GM12878 (cell line): ENCODE data around the gene UNC5CL. TPM values are rescaled to one million over a fixed set of nuclear protein-coding genes. Genes with fewer than 3 reads are reported as not detected.

Source experiments
- ATAC-seq: fragments of 200-7000 bp; cut with Tn5 transposase; 3 replicates; pipeline ENCODE4 v1.9.1; 2020; ENCODE audit warnings: mild to moderate bottlenecking, moderate library complexity
- BruUV-seq: library from RNA; stranded (reverse); fragments of 400-500 nt; replicated peaks from 2 replicates; lab custom pipeline; 2021; lab: Mats Ljungman, UMichigan
- CTCF ChIA-PET: fragments of 300-600 bp; sonication (Branson Sonifier 250); formaldehyde crosslinking; extraction: SDS; loops from one replicate; lab custom pipeline; 2021; ENCODE audit warnings: inconsistent platforms; lab: Yijun Ruan, JAX
- POLR2A ChIA-PET: fragments of 350-600 bp; formaldehyde crosslinking; extraction: SDS; loops from one replicate; lab custom pipeline; 2021; ENCODE audit warnings: inconsistent platforms; lab: Charles Lee
- RAD21 ChIA-PET: fragments of 300-600 bp; sonication (Branson Sonifier 250); formaldehyde crosslinking; loops from one replicate; lab custom pipeline; 2023; ENCODE audit warnings: antibody characterized with exemption; ENCODE audit not compliant: unreplicated experiment; lab: Charles Lee
- SMC1A ChIA-PET: fragments of 300-600 bp; sonication (Branson Sonifier 250); formaldehyde crosslinking; loops from one replicate; lab custom pipeline; 2023; ENCODE audit not compliant: unreplicated experiment, uncharacterized antibody; lab: Charles Lee
- DNase-seq: peaks from one replicate; pipeline ENCODE4 v3.0.0-alpha.2; 2011; ENCODE audit warnings: low read depth, low spot score
- FAIRE-seq: peaks from 3 replicates; lab custom pipeline; 2011; peaks lifted over from hg19 to GRCh38; lab: Jason Lieb, UNC
- H2AFZ ChIP-seq: 2 replicates; pipeline ENCODE4 v1.6.0; 2011; ENCODE audit warnings: low read depth, low read length, control low read depth; ENCODE audit not compliant: control insufficient read depth
- H3K27ac ChIP-seq: 2 replicates; pipeline ENCODE4 v1.5.1; 2011; ENCODE audit warnings: control low read depth; ENCODE audit not compliant: control insufficient read depth, insufficient read depth
- H3K27me3 ChIP-seq, 2 experiments: replicated peaks in 1 of 2; 2 replicates each; pipeline versions ENCODE4 v1.6.0 to v1.6.1; 2011; ENCODE audit warnings: low read length in 1 of 2; ENCODE audit not compliant: control insufficient read depth in 2 of 2, insufficient read depth in 2 of 2
- H3K36me3 ChIP-seq, 2 experiments: 2 replicates each; pipeline ENCODE4 v1.5.1; 2011; ENCODE audit warnings: low read length in 1 of 2; ENCODE audit not compliant: control insufficient read depth in 2 of 2, insufficient read depth in 2 of 2
- H3K4me1 ChIP-seq: 2 replicates; pipeline ENCODE4 v1.6.1; 2011; ENCODE audit warnings: mild to moderate bottlenecking, low read length, moderate library complexity, mixed read lengths; ENCODE audit not compliant: control insufficient read depth, insufficient read depth
- H3K4me2 ChIP-seq: 2 replicates; pipeline ENCODE4 v1.6.0; 2011; ENCODE audit warnings: control low read depth; ENCODE audit not compliant: control insufficient read depth, insufficient read depth
- H3K4me3 ChIP-seq: fragments of 200-600 bp; sonication (generic); 2 replicates; pipeline ENCODE4 v1.5.1; 2016
- H3K79me2 ChIP-seq: 2 replicates; pipeline ENCODE4 v1.6.0; 2011; ENCODE audit warnings: low read length; ENCODE audit not compliant: control insufficient read depth, insufficient read depth
- H3K9ac ChIP-seq: 2 replicates; pipeline ENCODE4 v1.8.0; 2011; ENCODE audit warnings: low read length, control low read depth, mixed read lengths; ENCODE audit not compliant: control insufficient read depth, insufficient read depth
- H3K9me3 ChIP-seq: replicated peaks from 3 replicates; pipeline ENCODE4 v1.5.1; 2011; ENCODE audit warnings: mild to moderate bottlenecking, low read length; ENCODE audit not compliant: control insufficient read depth, insufficient read depth
- H4K20me1 ChIP-seq: 2 replicates; pipeline ENCODE4 v1.6.0; 2011; ENCODE audit not compliant: control insufficient read depth, insufficient read depth
- ATF7 ChIP-seq: fragments of 450-650 bp; IDR thresholded peaks from 2 replicates; pipeline ENCODE4 v1.6.1; 2016; ENCODE audit warnings: low read depth, mild to moderate bottlenecking
- CBFB ChIP-seq: IDR thresholded peaks from 2 replicates; pipeline ENCODE4 v1.6.1; 2016; ENCODE audit warnings: antibody characterized with exemption, low read depth
- CTCF ChIP-seq, 3 experiments: IDR thresholded peaks in 2 of 3; conservative IDR thresholded peaks in 1 of 3; 2 replicates each; pipeline ENCODE4 v1.5.1; 2011; ENCODE audit warnings: low read depth in 3 of 3, low read length in 3 of 3, mild to moderate bottlenecking in 3 of 3, control low read depth in 2 of 3, moderate library complexity in 2 of 3, inconsistent platforms in 1 of 3, mixed read lengths in 1 of 3; ENCODE audit not compliant: control insufficient read depth in 2 of 3, insufficient read depth in 1 of 3; ENCODE audit errors: extremely low read depth in 1 of 3
- E2F4 ChIP-seq: IDR thresholded peaks from 2 replicates; pipeline ENCODE4 v1.6.1; 2012; ENCODE audit warnings: low read depth, low read length, improper control_type of control experiment
- IKZF1 ChIP-seq: fragments of 450-650 bp; conservative IDR thresholded peaks from 2 replicates; pipeline ENCODE4 v1.6.1; 2017; ENCODE audit warnings: antibody characterized with exemption, mild to moderate bottlenecking
- SMC3 ChIP-seq: IDR thresholded peaks from 2 replicates; pipeline ENCODE4 v1.6.1; 2011; ENCODE audit warnings: low read length, improper control_type of control experiment, borderline replicate concordance
- SREBF1 ChIP-seq: IDR thresholded peaks from 2 replicates; pipeline ENCODE4 v1.6.1; 2012; ENCODE audit warnings: mild to moderate bottlenecking, low read length
- STAT1 ChIP-seq: fragments of 450-650 bp; conservative IDR thresholded peaks from 2 replicates; pipeline ENCODE4 v1.6.1; 2014; ENCODE audit warnings: antibody characterized with exemption, mild to moderate bottlenecking
- TCF12 ChIP-seq: IDR thresholded peaks from 2 replicates; pipeline ENCODE4 v1.6.1; 2011; ENCODE audit warnings: low read depth, mild to moderate bottlenecking, low read length
- WGBS: methylation state at CpG from one replicate; pipeline ENCODE4 v1.1.6; 2016; ENCODE audit warnings: low lambda C conversion rate; ENCODE audit not compliant: insufficient replicate concordance, insufficient coverage; ENCODE audit errors: missing lambda C conversion rate; 5-methylcytosine and 5-hydroxymethylcytosine counted together
- in situ Hi-C: fragments of 300-500 bp; cut with MboI; formaldehyde crosslinking; loops from 9 replicates; pipeline ENCODE4 v1.14.3; 2018; ENCODE audit warnings: mixed read lengths
- intact Hi-C: fragments of 100-400 bp; cut with micrococcal nuclease; formaldehyde crosslinking; loops from one replicate; pipeline ENCODE4 v1.14.2; 2022; ENCODE audit not compliant: unreplicated experiment
- polyA plus RNA-seq, 11 experiments: library from polyadenylated mRNA; depleted of rRNA in 4 of 11; unstranded in 6 of 11; stranded (reverse) in 5 of 11; fragments of >200 nt; fragmentation: Nextera tagmentation in 4 of 11; fragmentation: Illumina TruSeq in 1 of 11; extraction: Ambion mirVana in 4 of 11; extraction: Trizol in 1 of 11; gene quantifications; 1 replicate in 1 of 11; 2 replicates in 10 of 11; pipeline versions ENCODE4 v1.2.1 to v1.2.3, GENCODE V29; 2011 to 2016; ENCODE audit warnings: inconsistent platforms in 2 of 11, missing spikeins in 2 of 11, low read depth in 1 of 11
- total RNA-seq, 4 experiments: library from RNA; depleted of rRNA in 3 of 4; stranded (reverse); fragments of >200 nt in 3 of 4; fragmentation: Illumina TruSeq in 1 of 4; extraction: Trizol in 1 of 4; gene quantifications; 2 replicates each; pipeline versions ENCODE4 v1.2.1 to v1.2.3, GENCODE V29; 2013 to 2021

UNC5CL gene
- total and polyA plus RNA-seq, 10 of the 15 experiments (the other 5 are each of a cell fraction or from before 2014, with no cell fraction given), result 0.11 to 1.2 (median 0.46) TPM; not detected in 1

DNA sequence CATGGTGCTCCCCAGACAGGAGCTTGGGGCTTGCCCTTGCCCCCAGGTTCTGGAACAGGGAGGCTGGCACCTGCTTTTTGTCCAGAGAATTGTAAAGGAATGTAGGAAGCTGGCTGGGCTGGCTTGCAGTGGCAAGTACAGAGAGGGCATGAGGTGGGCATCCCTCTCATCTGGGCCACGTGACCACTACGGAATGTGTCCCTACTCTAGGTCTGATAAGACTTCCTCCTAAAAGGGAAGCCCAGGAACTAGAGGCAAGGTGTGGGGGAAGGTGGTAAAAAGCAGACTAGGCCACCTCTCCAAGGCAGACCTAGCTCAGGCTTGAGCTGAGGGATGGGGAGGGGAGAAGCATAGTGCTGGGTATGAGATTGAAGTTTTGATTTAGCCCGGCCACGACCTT lies 38.8 kb downstream of the UNC5CL start:
- no peaks in the 10 kb centered on the region for H4K20me1 ChIP-seq
- in situ Hi-C loops (loop anchor here (10.0 kb wide), 1 partner anchor 315 kb away; no protein-coding TSS in a partner anchor), intact Hi-C loops (no loop called here)
- FAIRE-seq (no peak), DNase-seq (no peak), ATAC-seq (no peak)
- H3K4me1 ChIP-seq, result no peaks in the 10 kb centered on the region
- H3K79me2 ChIP-seq, result no peaks in the 10 kb centered on the region
- TF ChIP-seq SREBF1 (no peak), TCF12 (no peak), ATF7 (no peak), IKZF1 (no peak), STAT1 (no peak), E2F4 (no peak)
- ChIA-PET SMC1A (no interaction called here), POLR2A (no interaction called here), RAD21 (no interaction called here), CTCF (interaction anchor here (0.7 to 4.0 kb wide), 4 partner anchors 12 to 106 kb away, joined by 3 to 30 read pairs (median 6); no protein-coding TSS in a partner anchor)
- no peaks in the 10 kb centered on the region for H3K9me3 ChIP-seq
- BruUV-seq, result no TSS peak
- no peak overlapping the region for H3K9ac ChIP-seq
- H3K27ac ChIP-seq, result no peak overlapping the region
- 0% methylated on average over 4 of the region's 4 CpGs for WGBS
- no peaks in the 10 kb centered on the region for H3K36me3 ChIP-seq
- no peak overlapping the region for H3K4me3 ChIP-seq
- H2AFZ ChIP-seq, result no peak overlapping the region
- no peak overlapping the region for H3K4me2 ChIP-seq
- no peaks in the 10 kb centered on the region; a peak in 2 of 4 replicates for H3K27me3 ChIP-seq

DNA sequence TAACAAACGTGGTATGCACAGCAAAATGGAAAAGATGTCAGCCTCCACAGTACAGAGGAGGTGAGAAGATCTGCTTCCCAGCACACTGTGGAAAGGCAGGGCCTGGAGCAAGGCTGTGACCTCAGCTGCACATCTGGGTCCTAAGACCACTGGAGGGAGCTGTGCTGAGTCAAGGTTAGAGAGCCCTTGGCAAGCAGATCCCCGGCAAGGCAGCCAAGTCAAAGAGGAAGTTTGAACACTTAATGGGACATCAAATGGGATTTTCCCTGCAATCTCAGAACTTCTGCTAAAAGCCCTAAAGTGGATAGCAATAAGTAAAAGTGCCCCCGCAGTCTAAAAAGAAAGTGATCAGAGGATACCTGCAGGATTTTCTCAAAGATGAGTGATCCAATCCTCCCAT lies 39.5 kb downstream of the UNC5CL start:
- in situ Hi-C loops, result no loop called here
- ChIA-PET CTCF (interaction anchor here (0.6 to 4.0 kb wide), 6 partner anchors 11 to 726 kb away, joined by 3 to 30 read pairs (median 4); no protein-coding TSS in a partner anchor), SMC1A (interaction anchor here (2.3 kb wide), 1 partner anchor 29 kb away, joined by 7 read pairs; no protein-coding TSS in a partner anchor), RAD21 (interaction anchor here (0.7 to 1.6 kb wide), 2 partner anchors 14 to 28 kb away, joined by 3 to 6 read pairs; no protein-coding TSS in a partner anchor), POLR2A (no interaction called here)
- Histone ChIP-seq H3K27ac (no peak overlapping the region), H2AFZ (no peak overlapping the region), H3K9me3 (no peaks in the 10 kb centered on the region), H3K4me1 (no peaks in the 10 kb centered on the region), H3K4me2 (no peak overlapping the region), H3K27me3 (no peaks in the 10 kb centered on the region; a peak in 2 of 4 replicates), H3K36me3 (no peaks in the 10 kb centered on the region), H3K79me2 (no peaks in the 10 kb centered on the region), H3K9ac (no peak overlapping the region), H4K20me1 (no peaks in the 10 kb centered on the region), H3K4me3 (no peak overlapping the region)
- ATAC-seq (peak; percentile 87), DNase-seq (peak; percentile 1), FAIRE-seq (no peak)
- BruUV-seq, result no TSS peak
- 12% methylated on average over 3 of the region's 3 CpGs for WGBS
- intact Hi-C loops, result no loop called here
- TF ChIP-seq CBFB, result no peak
- TF ChIP-seq CTCF (IDR thresholded peaks at IDR 0.05 in 2 of 3, conservative IDR thresholded peaks at IDR 0.05 in 1 of 3; ENCODE audit: control insufficient read depth in 2 of 3, extremely low read depth in 1 of 3, insufficient read depth in 1 of 3, low read depth in 3 of 3, low read length in 3 of 3), result peak; percentile 50 to 60 (median 55); a peak in 5 of 6 replicates
- no peak for TF ChIP-seq E2F4
- peak; percentile 31; the same call in 1 of the 2 replicates for TF ChIP-seq SMC3
